Measurements from ENCODE around the gene PPM1D. TPM values are rescaled to one million over a fixed set of nuclear protein-coding genes. Genes with fewer than 3 reads are reported as not detected.

PPM1D gene
- total and polyA plus RNA-seq, 8 donors = 17.1 to 27.0 (median 21.6) TPM

GRCh38 chr17:60563743-60564142 lies 36.2 kb upstream of the PPM1D start:
- Histone ChIP-seq H3K27ac (no peak overlapping the region), H3K4me1 (no peaks in the 10 kb centered on the region), H3K9me3 (no peaks in the 10 kb centered on the region), H3K4me3 (no peak overlapping the region), H3K36me3 (no peaks in the 10 kb centered on the region), H3K27me3 (no peaks in the 10 kb centered on the region)
- DNase-seq = no peak
- TF ChIP-seq CTCF (IDR thresholded peaks at IDR 0.05) = no peak
- intact Hi-C loops (cut with DNase I) = no loop called here
- ATAC-seq = no peak

GRCh38 chr17:60565233-60565632 lies 34.8 kb upstream of the PPM1D start:
- Histone ChIP-seq H3K27me3 (no peaks in the 10 kb centered on the region), H3K4me1 (peaks cover 0 to 5% of the 10 kb centered on the region in 2 donors), H3K9me3 (no peaks in the 10 kb centered on the region), H3K4me3 (no peak overlapping the region), H3K36me3 (no peaks in the 10 kb centered on the region), H3K27ac (no peak overlapping the region)
- TF ChIP-seq CTCF (IDR thresholded peaks at IDR 0.05) = no peak
- DNase-seq (no peak), ATAC-seq (no peak)
- intact Hi-C loops (cut with DNase I) = no loop called here

DNA sequence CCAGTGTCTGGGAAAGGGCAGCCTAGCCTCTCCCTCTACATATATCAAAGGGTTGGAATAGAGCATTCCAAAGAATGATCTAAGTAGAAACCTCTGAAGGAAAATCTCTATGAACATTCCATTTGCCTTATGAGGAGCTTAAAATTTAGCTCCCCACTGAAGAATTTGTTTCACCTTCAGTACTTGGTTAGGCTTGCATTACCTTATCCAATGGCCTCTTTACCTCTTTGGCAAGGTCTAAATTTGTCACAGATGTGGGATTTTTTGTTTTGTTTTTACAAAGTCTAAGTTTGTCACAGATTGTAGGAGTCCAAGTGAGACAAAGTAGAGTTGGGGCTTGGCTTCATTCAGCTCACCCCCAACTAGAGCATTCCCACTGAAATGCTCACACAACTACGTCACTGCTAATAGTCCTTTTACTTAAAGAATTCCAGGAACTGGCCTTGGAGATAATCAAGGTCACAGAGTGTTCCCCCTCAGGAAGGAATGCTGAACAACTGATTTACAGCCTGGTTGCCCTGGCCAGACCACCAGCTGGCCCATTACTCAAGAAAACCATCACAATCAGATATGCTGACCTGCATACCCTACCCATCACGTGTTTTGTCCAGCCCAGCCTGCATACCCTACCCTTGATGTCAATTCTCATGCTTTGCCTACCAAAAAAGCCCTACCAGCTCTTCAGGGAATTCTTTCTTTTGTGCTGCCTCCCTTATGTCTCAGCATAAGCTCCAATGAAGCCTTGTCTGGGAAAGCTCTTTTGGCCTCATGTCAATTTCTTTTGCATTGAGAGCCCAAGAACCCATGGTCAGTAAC lies 26.5 kb upstream of the PPM1D start:
- TF ChIP-seq CTCF (IDR thresholded peaks at IDR 0.05) = no peak
- H3K4me1 ChIP-seq = peaks cover 3 to 37% of the 10 kb centered on the region in 2 donors
- no peaks in the 10 kb centered on the region for H3K27me3 ChIP-seq
- no peak overlapping the region for H3K4me3 ChIP-seq
- H3K9me3 ChIP-seq = no peaks in the 10 kb centered on the region
- peak overlapping the region in 1 of 2 donors; percentile 75 for H3K27ac ChIP-seq
- no peaks in the 10 kb centered on the region for H3K36me3 ChIP-seq
- DNase-seq = no peak
- intact Hi-C loops (cut with DNase I) = loop anchor here in 1 of 2 donors (5.0 kb wide), 1 partner anchor 64 kb away; no protein-coding TSS in a partner anchor
- ATAC-seq = no peak

GRCh38 chr17:60577147-60577915 lies 22.7 kb upstream of the PPM1D start:
- TF ChIP-seq CTCF (IDR thresholded peaks at IDR 0.05) = no peak
- Histone ChIP-seq H3K27me3 (no peaks in the 10 kb centered on the region), H3K4me1 (peaks cover 3 to 25% of the 10 kb centered on the region in 2 donors), H3K36me3 (no peaks in the 10 kb centered on the region), H3K4me3 (peak overlapping the region; percentile 3 to 7), H3K27ac (peak overlapping the region; percentile 60 to 71), H3K9me3 (no peaks in the 10 kb centered on the region)
- ATAC-seq = peak; percentile 92
- peak in 2 of 4 donors; percentile 52 to 68 for DNase-seq
- intact Hi-C loops (cut with DNase I) = no loop called here

GRCh38 chr17:60579090-60579489 lies 20.9 kb upstream of the PPM1D start:
- no peak for ATAC-seq
- DNase-seq = peak in 1 of 4 donors; percentile 70
- TF ChIP-seq CTCF (IDR thresholded peaks at IDR 0.05) = no peak
- no peak overlapping the region for H3K4me3 ChIP-seq
- no peak overlapping the region for H3K27ac ChIP-seq
- peaks cover 3 to 25% of the 10 kb centered on the region in 2 donors for H3K4me1 ChIP-seq
- intact Hi-C loops (cut with DNase I) = no loop called here
- no peaks in the 10 kb centered on the region for H3K36me3 ChIP-seq
- no peaks in the 10 kb centered on the region for H3K9me3 ChIP-seq
- no peaks in the 10 kb centered on the region for H3K27me3 ChIP-seq
